HepG2 (cell line): Measurements from ENCODE around the gene VGLL4.

Experiments
- HMGXB3 ChIP-seq: sonication (generic); formaldehyde crosslinking; IDR thresholded peaks from 2 replicates; pipeline ENCODE4 v1.4.0; 2020; ENCODE audit warnings: missing genetic modification reagents, borderline replicate concordance
- POLR2AphosphoS5 ChIP-seq: IDR thresholded peaks from 2 replicates; pipeline ENCODE4 v1.6.1; 2012; ENCODE audit warnings: low read depth, low read length

GRCh38 chr3:11651900-11652299, 8.2 kb upstream of the VGLL4 start:
- TF ChIP-seq POLR2AphosphoS5 (no peak), HMGXB3 (CRISPR knock-in tag) (no peak)
